Transverse colon (tissue), 4 donors: ENCODE data around the gene LMTK2. TPM values are rescaled to one million over a fixed set of nuclear protein-coding genes. Genes with fewer than 3 reads are reported as not detected.

Experiments used
- DNase-seq: peaks from one replicate; pipeline ENCODE4 v3.0.0-alpha.2; 2019
- H3K27ac ChIP-seq, 4 donors: fragments of 200-600 bp; sonication (generic); 2 replicates each; pipeline ENCODE4 v1.5.1; 2016 to 2018; ENCODE audit warnings: inconsistent platforms in 4 of 4
- H3K27me3 ChIP-seq: fragments of 200-600 bp; sonication (generic); 2 replicates; pipeline ENCODE4 v1.5.1; 2017; ENCODE audit warnings: inconsistent platforms
- H3K36me3 ChIP-seq, 4 donors: fragments of 200-600 bp; sonication (generic); 2 replicates each; pipeline ENCODE4 v1.5.1; 2017 to 2019; ENCODE audit warnings: inconsistent platforms in 4 of 4
- H3K4me1 ChIP-seq, 4 donors: fragments of 200-600 bp; sonication (generic); 2 replicates each; pipeline ENCODE4 v1.5.1; 2017 to 2020; ENCODE audit warnings: inconsistent platforms in 4 of 4
- H3K4me3 ChIP-seq, 4 donors: fragments of 200-600 bp; sonication (generic); 1 replicate in 1 of 4; 2 replicates in 3 of 4; pipeline versions ENCODE4 v1.5.1 to v1.6.1; 2017 to 2019; ENCODE audit warnings: inconsistent platforms in 4 of 4
- H3K9me3 ChIP-seq, 2 donors: fragments of 200-600 bp; sonication (generic); 2 replicates each; pipeline ENCODE4 v1.5.1; 2017 to 2019; ENCODE audit warnings: inconsistent platforms in 2 of 2
- EP300 ChIP-seq: sonication (generic); formaldehyde crosslinking; IDR thresholded peaks from one replicate; pipeline ENCODE4 v1.6.1; 2017; ENCODE audit warnings: antibody characterized with exemption, low read depth
- POLR2A ChIP-seq: fragments of 450-650 bp; IDR thresholded peaks from one replicate; pipeline ENCODE4 v1.6.1; 2016; ENCODE audit warnings: antibody characterized with exemption, mild to moderate bottlenecking, moderate library complexity
- POLR2AphosphoS5 ChIP-seq, 3 donors: sonication (generic); formaldehyde crosslinking; IDR thresholded peaks; one replicate each; pipeline ENCODE4 v1.6.1; 2016; ENCODE audit warnings: antibody characterized with exemption in 3 of 3
- WGBS, 2 donors: methylation state at CpG; one replicate each; pipeline ENCODE4 v1.1.5; 2018; ENCODE audit warnings: low coverage in 1 of 2; 5-methylcytosine and 5-hydroxymethylcytosine counted together
- in situ Hi-C, 4 donors: fragments of 200-750 bp; cut with MboI; loops; one replicate each; pipeline versions ENCODE4 v1.15.0 to v1.15.1; 2017; ENCODE audit warnings: low sequenced_read_pairs in 3 of 4, low pct_ligation_motif_present in 1 of 4, low pct_unique_long_range_greater_than_20kb in 1 of 4
- intact Hi-C: fragments of 100-400 bp; cut with DNase I; formaldehyde crosslinking; loops from one replicate; pipeline ENCODE4 v1.15.1; 2023; ENCODE audit warnings: low total_unique reads
- total RNA-seq, 4 donors: library from RNA; depleted of rRNA; stranded (reverse); fragments of >200 nt; gene quantifications; one replicate each; pipeline ENCODE4 v1.1.0, GENCODE V29; 2016
- TF ChIP-seq, protein P1 (sequence below), 5 experiments: fragments of 200-600 bp in 3 of 5; fragments of 450-650 bp in 2 of 5; sonication (generic) in 3 of 5; IDR thresholded peaks; 1 replicate in 2 of 5; 2 replicates in 3 of 5; pipeline ENCODE4 v1.5.1; 2016 to 2017; ENCODE audit warnings: antibody characterized with exemption in 5 of 5, inconsistent platforms in 3 of 5, mild to moderate bottlenecking in 2 of 5, moderate library complexity in 1 of 5

The LMTK2 gene
- total RNA-seq, 4 donors from 2014 or later: 51.6 to 106 (median 62.2) TPM

DNA sequence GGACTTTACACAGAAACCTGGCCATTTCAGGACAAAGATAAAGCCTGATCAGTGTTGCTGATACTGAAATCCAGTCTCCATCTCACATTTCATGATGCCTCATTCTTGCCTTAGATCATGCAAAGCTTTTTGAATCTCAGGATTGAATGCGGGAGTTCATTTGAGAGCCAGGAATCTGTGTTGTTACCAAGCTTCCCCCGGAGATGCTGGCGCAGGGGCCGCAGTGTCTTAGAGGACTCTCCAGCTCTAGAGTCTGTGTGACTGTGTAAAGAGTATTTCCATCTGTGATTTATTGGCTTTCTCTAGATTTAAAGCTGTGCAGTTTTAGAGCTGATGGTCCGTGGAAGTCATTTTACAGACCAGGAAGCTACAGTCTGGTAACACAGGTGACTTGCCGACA lies 32.0 kb downstream of the LMTK2 start:
- intact Hi-C loops (no loop called here), in situ Hi-C loops (no loop called here)
- no peak for DNase-seq
- Histone ChIP-seq H3K9me3 (no peaks in the 10 kb centered on the region), H3K4me3 (no peak overlapping the region), H3K27me3 (no peaks in the 10 kb centered on the region), H3K36me3 (peaks cover 0 to 20% (median 7%) of the 10 kb centered on the region in 4 donors), H3K27ac (no peak overlapping the region), H3K4me1 (peaks cover 7 to 25% (median 13%) of the 10 kb centered on the region in 4 donors)
- TF ChIP-seq, protein P1, sequence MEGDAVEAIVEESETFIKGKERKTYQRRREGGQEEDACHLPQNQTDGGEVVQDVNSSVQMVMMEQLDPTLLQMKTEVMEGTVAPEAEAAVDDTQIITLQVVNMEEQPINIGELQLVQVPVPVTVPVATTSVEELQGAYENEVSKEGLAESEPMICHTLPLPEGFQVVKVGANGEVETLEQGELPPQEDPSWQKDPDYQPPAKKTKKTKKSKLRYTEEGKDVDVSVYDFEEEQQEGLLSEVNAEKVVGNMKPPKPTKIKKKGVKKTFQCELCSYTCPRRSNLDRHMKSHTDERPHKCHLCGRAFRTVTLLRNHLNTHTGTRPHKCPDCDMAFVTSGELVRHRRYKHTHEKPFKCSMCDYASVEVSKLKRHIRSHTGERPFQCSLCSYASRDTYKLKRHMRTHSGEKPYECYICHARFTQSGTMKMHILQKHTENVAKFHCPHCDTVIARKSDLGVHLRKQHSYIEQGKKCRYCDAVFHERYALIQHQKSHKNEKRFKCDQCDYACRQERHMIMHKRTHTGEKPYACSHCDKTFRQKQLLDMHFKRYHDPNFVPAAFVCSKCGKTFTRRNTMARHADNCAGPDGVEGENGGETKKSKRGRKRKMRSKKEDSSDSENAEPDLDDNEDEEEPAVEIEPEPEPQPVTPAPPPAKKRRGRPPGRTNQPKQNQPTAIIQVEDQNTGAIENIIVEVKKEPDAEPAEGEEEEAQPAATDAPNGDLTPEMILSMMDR (IDR thresholded peaks at IDR 0.05): no peak
- TF ChIP-seq POLR2AphosphoS5 (IDR thresholded peaks at IDR 0.05) (no peak), POLR2A (no peak), EP300 (no peak)
- WGBS, 2 donors: 90 to 93% methylated on average over 5 to 6 of the region's 6 CpGs

DNA sequence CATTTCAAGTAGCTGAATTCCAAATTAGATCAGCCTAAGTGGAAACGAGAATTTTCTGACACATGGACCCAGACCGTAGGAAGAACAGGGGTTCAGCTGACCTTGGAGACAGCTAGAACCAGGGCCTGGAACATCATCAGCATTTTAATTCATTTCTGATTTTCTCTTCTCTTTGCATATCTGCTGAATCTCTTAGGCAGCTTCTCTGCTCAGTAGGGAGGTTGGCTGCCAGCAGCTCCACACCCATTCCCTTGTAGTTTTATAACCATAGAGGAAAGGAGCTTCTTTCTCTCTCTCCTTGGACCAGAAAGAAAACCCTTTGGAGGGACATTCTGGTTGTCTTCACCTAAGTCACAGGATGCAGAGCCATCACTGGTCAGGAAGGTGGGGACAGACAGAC lies 36.0 kb downstream of the LMTK2 start:
- DNase-seq: no peak
- Histone ChIP-seq H3K4me1 (peaks cover 0 to 6% (median 0%) of the 10 kb centered on the region in 4 donors), H3K27ac (no peak overlapping the region), H3K9me3 (no peaks in the 10 kb centered on the region), H3K27me3 (no peaks in the 10 kb centered on the region), H3K36me3 (peaks cover 0 to 32% (median 7%) of the 10 kb centered on the region in 4 donors), H3K4me3 (no peak overlapping the region)
- in situ Hi-C loops (no loop called here), intact Hi-C loops (no loop called here)
- 96% methylated on average over 2 of the region's 2 CpGs; no CpG with 5 or more reads in 1 of the 2 donors for WGBS, 2 donors
- no peak for TF ChIP-seq EP300
- TF ChIP-seq, protein P1 (IDR thresholded peaks at IDR 0.05): no peak
- no peak for TF ChIP-seq POLR2AphosphoS5 (IDR thresholded peaks at IDR 0.05)
- no peak for TF ChIP-seq POLR2A

DNA sequence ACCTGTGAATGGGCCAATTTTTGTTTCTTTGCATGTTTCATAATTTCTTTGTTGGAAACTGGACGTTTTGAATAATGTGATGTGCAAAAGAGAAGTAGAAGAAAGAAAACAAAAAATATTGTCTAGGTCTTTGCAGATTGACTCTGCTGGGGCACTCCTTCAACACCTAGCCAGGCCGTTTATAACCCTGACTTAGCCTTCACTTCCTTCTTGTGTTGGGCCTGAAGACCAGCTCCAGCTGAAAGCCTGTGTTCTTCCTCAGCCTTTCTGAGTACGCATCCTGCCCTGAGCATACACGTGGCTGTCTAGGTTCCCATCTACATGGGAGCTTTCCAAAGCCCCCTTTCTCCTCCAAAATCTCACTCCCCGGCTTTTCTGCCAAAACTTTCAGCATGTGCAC lies 41.9 kb downstream of the LMTK2 start:
- 85% methylated on average over 4 to 5 of the region's 5 CpGs for WGBS, 2 donors
- no peak overlapping the region for H3K4me3 ChIP-seq
- no peaks in the 10 kb centered on the region for H3K9me3 ChIP-seq
- intact Hi-C loops (no loop called here), in situ Hi-C loops (no loop called here)
- peak overlapping the region; percentile 70 to 76 (median 72) for H3K27ac ChIP-seq
- no peak for DNase-seq
- H3K36me3 ChIP-seq: peaks cover 0 to 16% (median 6%) of the 10 kb centered on the region in 4 donors
- no peaks in the 10 kb centered on the region for H3K27me3 ChIP-seq
- H3K4me1 ChIP-seq: peaks cover 0 to 30% (median 8%) of the 10 kb centered on the region in 4 donors
- TF ChIP-seq POLR2AphosphoS5 (IDR thresholded peaks at IDR 0.05): no peak
- no peak for TF ChIP-seq POLR2A
- no peak for TF ChIP-seq EP300
- TF ChIP-seq, protein P1 (IDR thresholded peaks at IDR 0.05): no peak

DNA sequence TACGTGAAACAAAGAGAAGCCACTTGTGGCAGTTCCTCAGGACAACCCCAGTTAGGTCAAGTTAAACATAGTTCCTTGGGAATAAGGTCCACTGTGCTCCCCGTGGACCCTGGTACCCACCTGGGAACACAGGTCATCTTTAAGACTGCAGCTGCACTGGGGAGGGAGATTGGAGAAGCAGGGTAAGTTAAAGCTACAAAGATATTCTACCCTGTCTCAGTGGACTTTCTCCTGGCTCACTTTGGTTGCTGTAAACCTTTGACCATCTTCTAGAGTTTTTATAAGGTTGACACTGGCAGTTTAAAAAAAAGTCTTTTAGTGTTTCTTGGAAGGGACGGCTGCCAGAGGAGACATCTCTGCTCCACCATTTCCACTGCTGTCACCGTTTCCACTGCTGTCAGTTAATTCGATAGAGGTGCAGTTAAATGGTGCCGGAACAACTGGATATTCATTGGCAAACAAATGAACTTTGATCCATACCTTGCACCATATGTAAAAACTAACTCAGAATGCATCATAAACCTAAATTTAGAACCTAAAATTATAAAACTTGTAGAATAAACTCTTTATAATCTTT lies 42.5 kb downstream of the LMTK2 start:
- H3K36me3 ChIP-seq: peaks cover 0 to 16% (median 6%) of the 10 kb centered on the region in 4 donors
- in situ Hi-C loops (no loop called here), intact Hi-C loops (no loop called here)
- H3K9me3 ChIP-seq: no peaks in the 10 kb centered on the region
- H3K4me3 ChIP-seq: no peak overlapping the region
- TF ChIP-seq POLR2A (no peak), EP300 (no peak), POLR2AphosphoS5 (IDR thresholded peaks at IDR 0.05) (no peak)
- TF ChIP-seq, protein P1 (IDR thresholded peaks at IDR 0.05): no peak
- WGBS, 2 donors: 70 to 74% methylated on average over 4 to 6 of the region's 6 CpGs
- H3K27ac ChIP-seq: peak overlapping the region; percentile 70 to 76 (median 72)
- DNase-seq: peak; percentile 46
- peaks cover 0 to 30% (median 8%) of the 10 kb centered on the region in 4 donors for H3K4me1 ChIP-seq
- H3K27me3 ChIP-seq: no peaks in the 10 kb centered on the region
